ENCODE data around the gene POLR3E. TPM values are rescaled to one million over a fixed set of nuclear protein-coding genes. Genes with fewer than 3 reads are reported as not detected.
A peak's percentile ranks its signal among the peaks of the same experiment; 100 is the strongest.

The POLR3E gene
- total RNA-seq (10 to 100 TPM; 35.8 to 36.7 TPM), polyA plus RNA-seq (10 to 100 TPM; 13.1 to 25.3 TPM)
- long read RNA-seq, donor 1, transcript POLR3E-201 (21 exons, 3,697 nt), result major isoform, 28 of 60 reads
- long read RNA-seq, donor 1, partial matches to known transcripts, result 17 of 60 reads
- long read RNA-seq, donor 1, other reads (novel, unspliced or antisense), result 10 of 60 reads
- long read RNA-seq, donor 2, partial matches to known transcripts, result 5 of 10 reads
- long read RNA-seq, donor 2, other reads (novel, unspliced or antisense), result 2 of 10 reads

- intact Hi-C loops (cut with DNase I), result loop anchor here (1.0 to 2.0 kb wide), 4 partner anchors 102 to 296 kb away; partner anchors contain the start of genes MOSMO (in 1 of the 2) and PDZD9 (in 1 of the 2)
- no peaks in the 10 kb centered on the region for H3K4me1 ChIP-seq (ENCODE audit: control insufficient read depth in 1 of 2, insufficient read depth in 2 of 2, low read length in 2 of 2)
- peak within 1 kb of the TSS; percentile 68 to 81 for H3K4me3 ChIP-seq (ENCODE audit: low read length in 2 of 2)
- WGBS, 2 donors, result 0 to 1% methylated on average over 63 to 76 of the region's 76 CpGs
- DNase-seq (peak; percentile 99 to 100), ATAC-seq (ENCODE audit: low FRiP score) (peak; percentile 98)
- H3K27ac ChIP-seq (ENCODE audit: low read depth in 1 of 2, low read length in 2 of 2), result peak within 1 kb of the TSS; percentile 49 to 78
- no peaks in the 10 kb centered on the region for H3K36me3 ChIP-seq (ENCODE audit: control insufficient read depth in 1 of 2, insufficient read depth in 2 of 2, low read length in 1 of 2)
- H3K9me3 ChIP-seq (ENCODE audit: control insufficient read depth, low read length), result no peaks in the 10 kb centered on the region
- H3K27me3 ChIP-seq (ENCODE audit: control insufficient read depth in 1 of 2, insufficient read depth in 2 of 2, low read length in 1 of 2), result no peaks in the 10 kb centered on the region
These were observed at the start of gene POLR3E for GRCh38 chr16:22297114-22297870. Gene POLR3E (plus strand): TSS chr16:22297409. CDS start chr16:22302969, 5,560 bp downstream.

GRCh38 chr16:22250522-22250921 is 46.7 kb upstream of the POLR3E start:
- Histone ChIP-seq H3K27me3 (ENCODE audit: control insufficient read depth in 1 of 2, insufficient read depth in 2 of 2, low read length in 1 of 2) (no peaks in the 10 kb centered on the region), H3K4me1 (ENCODE audit: control insufficient read depth in 1 of 2, insufficient read depth in 2 of 2, low read length in 2 of 2) (no peaks in the 10 kb centered on the region), H3K27ac (ENCODE audit: low read depth in 1 of 2, low read length in 2 of 2) (no peak overlapping the region), H3K9me3 (ENCODE audit: control insufficient read depth, low read length) (peaks cover 2% of the 10 kb centered on the region), H3K4me3 (ENCODE audit: low read length in 2 of 2) (no peak overlapping the region), H3K36me3 (ENCODE audit: control insufficient read depth in 1 of 2, insufficient read depth in 2 of 2, low read length in 1 of 2) (peaks cover 2 to 11% of the 10 kb centered on the region in 2 donors)
- DNase-seq (no peak), ATAC-seq (ENCODE audit: low FRiP score) (no peak)
- intact Hi-C loops (cut with DNase I), result no loop called here
- 32 to 43% methylated on average over 5 to 6 of the region's 6 CpGs for WGBS, 2 donors

- no peaks in the 10 kb centered on the region for H3K4me1 ChIP-seq (ENCODE audit: control insufficient read depth in 1 of 2, insufficient read depth in 2 of 2, low read length in 2 of 2)
- intact Hi-C loops (cut with DNase I), result no loop called here
- DNase-seq (no peak), ATAC-seq (ENCODE audit: low FRiP score) (no peak)
- 81 to 93% methylated on average over 5 of the region's 5 CpGs for WGBS, 2 donors
- H3K27ac ChIP-seq (ENCODE audit: low read depth in 1 of 2, low read length in 2 of 2), result no peak overlapping the region
- no peak overlapping the region for H3K4me3 ChIP-seq (ENCODE audit: low read length in 2 of 2)
- no peaks in the 10 kb centered on the region for H3K27me3 ChIP-seq (ENCODE audit: control insufficient read depth in 1 of 2, insufficient read depth in 2 of 2, low read length in 1 of 2)
- H3K36me3 ChIP-seq (ENCODE audit: control insufficient read depth in 1 of 2, insufficient read depth in 2 of 2, low read length in 1 of 2), result peaks cover 0 to 9% of the 10 kb centered on the region in 2 donors
- peaks cover 2% of the 10 kb centered on the region for H3K9me3 ChIP-seq (ENCODE audit: control insufficient read depth, low read length)
These were observed 44.9 kb upstream of the POLR3E start for GRCh38 chr16:22252317-22252716.

- H3K36me3 ChIP-seq (ENCODE audit: control insufficient read depth in 1 of 2, insufficient read depth in 2 of 2, low read length in 1 of 2), result peaks cover 0 to 11% of the 10 kb centered on the region in 2 donors
These were observed 43.9 kb upstream of the POLR3E start for GRCh38 chr16:22253272-22253671.

GRCh38 chr16:22255335-22255734 is 41.9 kb upstream of the POLR3E start:
- no peaks in the 10 kb centered on the region for H3K4me1 ChIP-seq (ENCODE audit: control insufficient read depth in 1 of 2, insufficient read depth in 2 of 2, low read length in 2 of 2)
- peaks cover 0 to 11% of the 10 kb centered on the region in 2 donors for H3K36me3 ChIP-seq (ENCODE audit: control insufficient read depth in 1 of 2, insufficient read depth in 2 of 2, low read length in 1 of 2)
- H3K4me3 ChIP-seq (ENCODE audit: low read length in 2 of 2), result no peak overlapping the region
- DNase-seq (no peak), ATAC-seq (ENCODE audit: low FRiP score) (no peak)
- no peak overlapping the region for H3K27ac ChIP-seq (ENCODE audit: low read depth in 1 of 2, low read length in 2 of 2)
- no peaks in the 10 kb centered on the region for H3K27me3 ChIP-seq (ENCODE audit: control insufficient read depth in 1 of 2, insufficient read depth in 2 of 2, low read length in 1 of 2)
- WGBS, 2 donors, result 100% methylated on average over 1 of the region's 1 CpG
- intact Hi-C loops (cut with DNase I), result no loop called here
- peaks cover 2% of the 10 kb centered on the region for H3K9me3 ChIP-seq (ENCODE audit: control insufficient read depth, low read length)

More at GRCh38 chr16:22253272-22253671, 43.9 kb upstream of the POLR3E start:
- Histone ChIP-seq H3K4me3 (ENCODE audit: low read length in 2 of 2) (no peak overlapping the region), H3K27ac (ENCODE audit: low read depth in 1 of 2, low read length in 2 of 2) (no peak overlapping the region), H3K9me3 (ENCODE audit: control insufficient read depth, low read length) (peaks cover 2% of the 10 kb centered on the region), H3K4me1 (ENCODE audit: control insufficient read depth in 1 of 2, insufficient read depth in 2 of 2, low read length in 2 of 2) (no peaks in the 10 kb centered on the region), H3K27me3 (ENCODE audit: control insufficient read depth in 1 of 2, insufficient read depth in 2 of 2, low read length in 1 of 2) (no peaks in the 10 kb centered on the region)
- DNase-seq, result no peak
- 96% methylated on average over 5 of the region's 5 CpGs for WGBS, 2 donors
- intact Hi-C loops (cut with DNase I), result no loop called here
- no peak for ATAC-seq (ENCODE audit: low FRiP score)

GRCh38 chr16:22257440-22257839 is 39.8 kb upstream of the POLR3E start:
- intact Hi-C loops (cut with DNase I), result no loop called here
- Histone ChIP-seq H3K4me1 (ENCODE audit: control insufficient read depth in 1 of 2, insufficient read depth in 2 of 2, low read length in 2 of 2) (no peaks in the 10 kb centered on the region), H3K36me3 (ENCODE audit: control insufficient read depth in 1 of 2, insufficient read depth in 2 of 2, low read length in 1 of 2) (peaks cover 3 to 11% of the 10 kb centered on the region in 2 donors), H3K27ac (ENCODE audit: low read depth in 1 of 2, low read length in 2 of 2) (no peak overlapping the region), H3K4me3 (ENCODE audit: low read length in 2 of 2) (no peak overlapping the region), H3K27me3 (ENCODE audit: control insufficient read depth in 1 of 2, insufficient read depth in 2 of 2, low read length in 1 of 2) (no peaks in the 10 kb centered on the region), H3K9me3 (ENCODE audit: control insufficient read depth, low read length) (peaks cover 2% of the 10 kb centered on the region)
- DNase-seq (no peak), ATAC-seq (ENCODE audit: low FRiP score) (peak; percentile 36)
- 97% methylated on average over 13 of the region's 13 CpGs for WGBS, 2 donors

- H3K4me1 ChIP-seq (ENCODE audit: control insufficient read depth in 1 of 2, insufficient read depth in 2 of 2, low read length in 2 of 2), result no peaks in the 10 kb centered on the region
- no peaks in the 10 kb centered on the region for H3K27me3 ChIP-seq (ENCODE audit: control insufficient read depth in 1 of 2, insufficient read depth in 2 of 2, low read length in 1 of 2)
- H3K4me3 ChIP-seq (ENCODE audit: low read length in 2 of 2), result no peak overlapping the region
- DNase-seq (no peak), ATAC-seq (ENCODE audit: low FRiP score) (no peak)
- intact Hi-C loops (cut with DNase I), result no loop called here
- 96 to 100% methylated on average over 3 of the region's 3 CpGs for WGBS, 2 donors
- peaks cover 3 to 7% of the 10 kb centered on the region in 2 donors for H3K36me3 ChIP-seq (ENCODE audit: control insufficient read depth in 1 of 2, insufficient read depth in 2 of 2, low read length in 1 of 2)
- no peak overlapping the region for H3K27ac ChIP-seq (ENCODE audit: low read depth in 1 of 2, low read length in 2 of 2)
- H3K9me3 ChIP-seq (ENCODE audit: control insufficient read depth, low read length), result no peaks in the 10 kb centered on the region
These were observed 36.7 kb upstream of the POLR3E start for GRCh38 chr16:22260490-22260889.

GRCh38 chr16:22262460-22262859 is 34.7 kb upstream of the POLR3E start:
- intact Hi-C loops (cut with DNase I), result no loop called here

More at GRCh38 chr16:22262460-22262859, 34.7 kb upstream of the POLR3E start:
- H3K27me3 ChIP-seq (ENCODE audit: control insufficient read depth in 1 of 2, insufficient read depth in 2 of 2, low read length in 1 of 2), result no peaks in the 10 kb centered on the region
- 84 to 89% methylated on average over 4 of the region's 4 CpGs for WGBS, 2 donors
- H3K27ac ChIP-seq (ENCODE audit: low read depth in 1 of 2, low read length in 2 of 2), result no peak overlapping the region
- H3K36me3 ChIP-seq (ENCODE audit: control insufficient read depth in 1 of 2, insufficient read depth in 2 of 2, low read length in 1 of 2), result peaks cover 6% of the 10 kb centered on the region in 2 donors
- H3K9me3 ChIP-seq (ENCODE audit: control insufficient read depth, low read length), result no peaks in the 10 kb centered on the region
- H3K4me1 ChIP-seq (ENCODE audit: control insufficient read depth in 1 of 2, insufficient read depth in 2 of 2, low read length in 2 of 2), result no peaks in the 10 kb centered on the region
- DNase-seq (no peak), ATAC-seq (ENCODE audit: low FRiP score) (no peak)
- no peak overlapping the region for H3K4me3 ChIP-seq (ENCODE audit: low read length in 2 of 2)

All from aorta (tissue), 5 donors.